ENCODE data around the gene ATOSB.

Gene ATOSB

DNA sequence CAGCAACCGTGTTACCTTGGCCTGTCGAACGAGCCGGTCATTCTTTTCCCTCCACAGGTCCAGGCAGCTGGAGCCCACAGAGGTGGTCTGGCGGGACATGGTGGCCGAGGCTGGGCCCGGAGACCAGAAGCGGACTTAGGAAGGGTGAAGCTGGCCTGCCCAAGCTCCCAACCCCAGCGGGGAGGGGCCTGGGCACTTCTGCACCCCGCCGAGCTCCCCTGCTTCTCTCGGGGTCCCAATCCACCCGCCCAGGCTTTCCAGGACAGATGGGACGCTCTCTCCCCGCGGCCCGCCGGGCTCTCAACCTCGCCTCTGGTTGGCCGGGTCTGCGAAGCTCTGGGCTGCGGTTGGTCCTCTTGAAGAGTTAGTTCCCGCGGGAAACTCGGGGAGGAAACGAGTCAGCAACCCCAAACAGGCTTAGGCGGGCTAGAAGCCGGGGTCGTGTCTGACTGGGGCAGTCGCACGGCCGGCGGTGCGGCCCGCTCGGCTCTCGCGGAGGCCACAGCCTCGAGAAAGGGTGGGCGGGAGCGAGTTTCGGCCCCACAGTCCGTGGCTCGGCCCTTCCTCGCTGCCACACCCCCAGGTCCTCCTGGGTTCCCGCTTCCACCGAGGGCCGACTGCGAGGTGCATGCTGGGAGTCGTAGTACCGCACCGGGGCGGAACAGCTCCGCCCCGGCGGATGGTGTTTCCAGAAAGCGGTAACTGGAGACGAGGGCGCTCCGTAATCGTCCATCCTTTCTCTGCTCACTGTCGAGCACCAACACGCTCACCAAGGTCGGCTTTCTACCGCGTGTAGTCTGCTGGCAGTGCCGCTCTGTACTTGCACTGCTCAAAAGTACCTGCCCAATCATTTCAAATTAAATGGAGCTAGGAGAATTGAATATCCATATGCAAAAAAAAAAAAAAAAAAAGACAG is 36.0 kb downstream of the ATOSB start, which contains the start of gene FANCG:
TSS of gene FANCG (minus strand) at position 517 of the 916 bp plus-strand sequence. CDS start at position 99, 418 bp downstream.
- DNase-seq (ENCODE audit: low read depth): peak; percentile 56

GRCh38 chr9:35079041-35079425 is 36.6 kb downstream of the ATOSB start:
- DNase-seq (ENCODE audit: low read depth): no peak

DNA sequence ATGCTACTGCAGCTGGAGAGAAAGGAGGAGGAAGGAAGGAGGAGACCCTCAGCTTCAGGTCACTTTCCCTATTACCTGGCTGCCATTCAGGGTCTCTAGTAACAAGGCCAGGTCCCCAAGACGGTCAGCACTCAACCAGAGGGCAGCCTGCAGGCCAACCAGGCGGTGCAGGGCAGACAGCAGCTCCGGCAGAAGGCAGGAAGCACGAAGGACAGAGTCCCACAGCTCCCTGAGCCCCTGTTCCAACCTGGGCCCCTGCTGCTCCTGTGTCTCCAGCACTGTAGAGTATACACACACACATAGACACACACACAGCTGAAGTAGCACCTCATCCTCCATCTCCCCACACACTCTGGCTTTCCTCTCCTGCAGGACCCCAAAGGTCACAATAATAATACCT is 37.6 kb downstream of the ATOSB start:
- DNase-seq (ENCODE audit: low read depth): no peak

GRCh38 chr9:35076848-35077247 is 38.8 kb downstream of the ATOSB start:
- no peak for DNase-seq (ENCODE audit: low read depth)

- no peak for DNase-seq (ENCODE audit: low read depth)
Measured at GRCh38 chr9:35075358-35075757, 40.3 kb downstream of the ATOSB start.

- no peak for DNase-seq (ENCODE audit: low read depth)
Measured at GRCh38 chr9:35074791-35075190, 40.9 kb downstream of the ATOSB start.

DNA sequence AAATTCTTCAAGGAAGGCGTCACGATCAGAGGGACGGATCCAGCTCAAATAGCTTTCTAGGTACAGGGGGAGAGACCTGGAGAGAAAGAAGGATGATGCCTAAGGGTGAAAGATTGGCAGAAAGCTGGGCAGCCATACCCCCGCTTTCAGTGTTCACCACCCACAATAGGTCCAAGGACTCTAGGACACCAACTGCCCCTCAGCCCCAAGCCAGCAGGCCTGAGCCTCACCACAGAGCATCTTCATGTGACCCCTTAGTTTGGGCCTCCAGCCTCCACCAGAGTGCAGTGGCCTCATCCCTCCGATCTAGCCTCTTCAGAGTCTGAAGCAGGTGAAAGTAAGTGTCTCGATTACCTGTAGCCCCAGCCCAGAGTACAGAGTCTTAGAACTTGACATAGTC is 41.5 kb downstream of the ATOSB start:
- DNase-seq (ENCODE audit: low read depth): no peak

GRCh38 chr9:35073279-35073612 is 42.4 kb downstream of the ATOSB start:
- DNase-seq (ENCODE audit: low read depth): no peak

DNA sequence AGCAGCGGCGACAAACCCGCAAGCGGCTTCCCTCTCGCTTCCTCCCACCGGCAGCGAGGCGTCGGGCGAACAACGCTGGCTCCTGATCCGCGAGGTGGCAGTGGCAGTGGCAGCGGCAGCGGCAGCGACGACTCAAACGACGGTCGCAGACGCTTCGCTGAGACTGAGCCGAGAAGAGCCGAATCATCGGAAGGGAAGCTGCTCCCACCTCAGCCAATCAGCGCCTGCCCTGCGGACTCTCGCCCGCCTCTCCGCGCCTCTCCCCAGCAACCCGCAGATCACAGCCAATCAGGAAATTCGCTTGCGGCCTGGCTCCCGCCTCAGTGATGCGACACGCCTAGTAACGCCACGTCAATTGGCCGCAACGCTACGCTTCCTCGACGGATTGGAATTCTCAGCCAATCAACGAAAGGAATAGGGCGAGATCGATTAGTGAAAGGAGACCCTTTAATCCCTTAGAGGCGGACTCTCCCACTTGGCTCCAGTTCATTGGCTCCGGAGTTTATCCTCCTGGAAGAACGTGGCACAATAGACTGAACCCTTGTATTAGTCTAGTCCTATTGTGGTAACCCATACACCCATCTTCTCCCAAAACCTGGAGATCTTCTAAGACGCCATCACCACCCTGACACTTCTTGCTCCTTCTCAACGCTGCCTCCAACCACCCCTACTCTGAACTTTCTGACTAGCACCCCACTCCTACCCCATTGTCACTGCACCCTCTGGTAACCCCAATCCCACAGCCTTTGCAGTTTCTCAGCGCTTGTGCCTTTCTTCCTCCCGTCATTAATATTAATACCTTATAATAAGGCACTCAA is 43.0 kb downstream of the ATOSB start, which contains the start of gene VCP:
TSS of gene VCP (minus strand) at position 165 of the 818 bp plus-strand sequence. CDS start 272 bp downstream, outside the sequence.
- peak; percentile 82 for DNase-seq (ENCODE audit: low read depth)

- DNase-seq (ENCODE audit: low read depth): peak; percentile 53
Measured at GRCh38 chr9:35071814-35072460, 43.7 kb downstream of the ATOSB start.

DNA sequence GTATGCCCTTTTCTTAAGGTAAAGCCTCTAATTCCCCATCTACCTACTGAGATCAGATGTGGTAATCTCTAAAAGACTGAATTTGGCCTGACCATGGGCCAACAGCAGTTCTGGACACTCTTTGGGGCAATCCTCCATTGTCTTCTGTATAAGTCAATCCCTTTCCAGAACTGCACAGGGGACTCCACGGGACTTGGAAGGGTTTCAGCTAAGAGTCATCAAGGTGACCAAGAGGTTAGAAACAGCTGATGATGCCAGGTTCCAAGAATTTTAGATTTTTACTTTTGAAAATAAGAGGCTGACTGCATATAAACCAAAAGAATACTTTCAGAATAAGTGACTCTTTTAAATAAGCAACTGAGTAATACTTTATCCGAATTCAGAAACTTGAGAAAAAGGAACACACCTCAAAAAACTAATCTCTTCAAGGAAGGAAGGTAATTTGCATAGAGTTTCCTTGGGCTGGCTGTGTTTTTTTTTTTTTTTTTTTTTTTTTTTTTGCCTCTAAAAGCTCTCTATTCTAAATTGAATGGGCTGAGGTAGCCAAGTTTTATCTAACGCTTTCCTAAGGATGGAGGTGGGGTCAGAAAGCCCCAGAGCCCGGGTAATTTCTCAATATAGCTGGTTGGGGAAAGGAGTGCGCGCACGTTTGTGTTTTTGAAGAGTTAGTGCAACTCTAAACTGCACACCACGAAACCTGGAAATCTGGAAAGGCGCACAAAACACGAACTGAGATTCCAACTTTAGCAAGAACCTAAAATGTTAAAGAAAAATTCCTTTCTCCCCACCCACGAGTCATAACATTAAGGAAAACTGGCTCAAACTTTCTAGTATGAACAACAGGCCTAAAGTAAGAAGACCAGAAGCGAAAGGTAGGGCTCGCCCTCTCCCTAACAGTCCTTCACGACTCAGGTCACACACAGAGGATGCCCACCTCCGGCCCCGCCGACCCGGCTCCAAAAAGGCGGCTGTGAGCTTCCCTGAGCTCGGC is 44.5 kb downstream of the ATOSB start:
- no peak for DNase-seq (ENCODE audit: low read depth)

DNA sequence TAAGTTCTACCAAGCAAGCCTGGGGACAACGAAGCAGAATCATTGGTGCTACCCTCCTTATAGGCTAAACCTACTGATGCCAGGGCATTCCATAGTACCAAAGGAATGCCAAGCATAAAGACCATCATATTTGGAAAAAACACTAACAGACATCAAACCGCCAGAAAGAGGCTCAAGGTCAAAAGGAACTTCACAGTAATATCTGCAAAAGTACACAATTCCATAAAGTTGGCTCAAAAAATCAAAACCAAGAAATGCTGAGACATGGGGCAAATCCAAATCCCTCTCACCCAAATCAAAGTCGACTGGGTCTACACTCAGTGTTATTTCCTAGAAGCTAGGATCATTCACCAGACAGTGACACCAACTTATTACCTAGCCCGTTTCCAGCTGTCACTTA is 46.6 kb downstream of the ATOSB start:
- DNase-seq (ENCODE audit: low read depth): no peak

DNA sequence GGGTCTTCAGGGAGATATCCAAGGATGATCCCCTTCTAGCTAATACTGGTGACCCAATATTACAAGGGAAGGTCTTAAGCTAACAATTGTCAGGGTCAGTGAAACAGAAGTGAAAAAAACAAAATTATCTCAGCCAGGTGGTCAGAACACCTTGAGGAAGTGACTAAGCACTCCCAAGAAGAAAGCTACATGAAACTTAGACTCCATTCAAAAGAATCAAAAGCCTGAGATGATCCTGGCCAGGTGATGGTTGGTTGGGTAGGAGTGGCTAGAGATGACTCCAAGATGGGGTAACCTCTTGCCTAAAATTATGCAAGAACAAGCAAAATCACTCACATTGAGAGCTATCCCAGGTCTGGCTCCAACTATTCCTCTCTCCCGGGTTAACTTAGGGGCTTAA is 48.6 kb downstream of the ATOSB start:
- DNase-seq (ENCODE audit: low read depth): no peak

GRCh38 chr9:35060548-35061207 is 55.0 kb downstream of the ATOSB start:
- DNase-seq (ENCODE audit: low read depth): no peak

DNA sequence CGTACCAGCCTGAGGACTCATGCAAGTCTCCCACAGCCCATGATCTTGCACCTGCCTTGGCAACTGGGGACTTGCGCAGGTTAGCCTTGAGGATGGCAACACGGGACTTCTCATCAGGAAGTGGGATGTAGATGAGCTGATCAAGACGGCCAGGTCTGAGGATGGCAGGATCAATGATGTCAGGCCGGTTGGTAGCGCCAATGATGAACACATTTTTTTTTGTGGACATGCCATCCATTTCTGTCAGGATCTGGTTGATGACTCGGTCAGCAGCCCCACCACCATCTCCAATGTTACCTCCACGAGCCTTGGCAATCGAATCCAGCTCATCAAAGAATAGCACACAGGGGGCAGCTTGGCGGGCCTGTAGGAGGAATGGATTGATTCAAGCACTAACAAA is 56.2 kb downstream of the ATOSB start:
- DNase-seq (ENCODE audit: low read depth): no peak

- DNase-seq (ENCODE audit: low read depth): no peak
Measured at GRCh38 chr9:35057271-35057620, 58.4 kb downstream of the ATOSB start.

DNA sequence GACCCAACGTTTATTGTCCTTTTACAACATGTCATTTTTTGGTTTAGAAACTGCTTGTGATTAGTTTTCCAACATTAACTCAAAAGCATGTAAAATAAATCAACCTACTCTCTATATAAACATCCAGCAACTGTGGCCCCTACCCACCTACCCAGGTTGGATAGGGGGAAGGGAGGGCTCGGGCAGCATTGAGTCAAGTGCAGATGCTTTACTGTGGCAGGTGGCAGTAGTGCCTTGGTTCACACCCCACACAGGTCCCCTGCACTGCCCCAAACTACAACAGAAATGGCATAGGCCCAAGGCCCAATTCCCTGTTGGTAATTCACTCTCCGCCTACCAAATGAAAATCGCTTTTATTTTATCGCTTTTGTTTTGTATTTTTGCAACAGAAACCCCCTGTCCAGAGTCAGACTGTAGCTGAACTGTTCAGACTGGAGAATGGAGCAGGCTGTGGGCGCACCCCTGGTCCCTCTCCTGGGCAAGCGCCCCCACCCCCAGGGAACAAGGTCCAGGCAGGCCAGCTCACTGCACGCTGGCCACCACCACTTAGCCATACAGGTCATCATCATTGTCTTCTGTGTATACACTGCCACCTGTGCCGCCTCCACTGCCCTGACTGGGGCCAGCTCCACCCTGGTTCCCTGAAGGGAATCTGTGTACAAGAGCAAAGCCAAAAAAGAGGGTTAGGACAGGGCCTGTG is 58.9 kb downstream of the ATOSB start:
- no peak for DNase-seq (ENCODE audit: low read depth)

DNA sequence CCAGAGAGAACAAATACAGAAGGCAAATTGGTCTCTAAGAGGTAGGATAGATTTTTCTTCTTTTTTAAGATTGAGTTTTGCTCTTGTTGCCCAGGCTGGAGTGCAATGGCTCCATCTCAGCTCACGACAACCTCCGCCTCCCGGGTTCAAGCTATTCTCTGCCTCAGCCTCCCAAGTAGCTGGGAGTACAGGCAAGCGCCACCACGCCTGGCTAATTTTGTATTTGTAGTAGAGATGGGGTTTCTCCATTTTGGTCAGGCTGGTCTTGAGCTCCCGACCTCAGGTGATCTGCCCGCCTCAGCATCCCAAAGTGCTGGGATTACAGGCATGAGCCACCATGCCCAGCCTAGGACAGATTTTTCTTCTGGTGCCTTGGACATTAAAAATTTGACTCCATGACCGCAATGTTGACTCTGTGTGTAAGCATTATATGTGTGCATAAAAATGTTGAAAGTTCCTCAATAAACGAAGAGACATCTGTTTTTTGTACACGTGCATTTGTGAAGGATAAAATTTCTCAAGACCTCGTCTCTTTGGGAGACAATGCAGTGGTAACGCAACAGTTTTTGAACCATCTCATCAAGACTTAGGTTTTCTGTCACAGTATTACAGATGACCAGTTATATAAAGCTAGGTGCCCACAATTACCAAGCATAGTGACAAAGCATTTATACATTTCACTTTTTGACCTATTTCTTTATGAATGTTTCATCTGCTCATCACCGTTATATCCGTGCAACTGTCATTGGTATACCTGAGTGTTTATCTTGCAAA is 60.6 kb downstream of the ATOSB start:
- DNase-seq (ENCODE audit: low read depth): no peak

- no peak for DNase-seq (ENCODE audit: low read depth)
Measured at GRCh38 chr9:35054185-35054835, 61.4 kb downstream of the ATOSB start.

All from stimulated activated CD8-positive, alpha-beta memory T cell treated with anti-CD3 and anti-CD28 coated beads, Interleukin-15, amount 100 ng/mL, for 24 hours (primary cell).